C4-2B (cell line): ENCODE data around the gene FBXW2.
"Not testable (repeated sequence)": the region's sequence is repeated elsewhere in the genome, so short reads cannot be mapped to it uniquely, and the experiment has no call there.

Source experiments
- H3K27ac ChIP-seq: fragments of 450-650 bp; 2 replicates; pipeline ENCODE4 v1.5.1; 2017
- CTCF ChIP-seq: fragments of 450-650 bp; conservative IDR thresholded peaks from 2 replicates; pipeline ENCODE4 v1.5.1; 2017; ENCODE audit warnings: mild to moderate bottlenecking
- ZFX ChIP-seq: fragments of 450-650 bp; IDR thresholded peaks from 2 replicates; pipeline ENCODE4 v1.6.1; 2017

Gene FBXW2

GRCh38 chr9:120830151-120830550, 36.9 kb upstream of the FBXW2 start:
- no peak overlapping the region for H3K27ac ChIP-seq
- no peak for TF ChIP-seq CTCF
- TF ChIP-seq ZFX = no peak

GRCh38 chr9:120829650-120830049, 36.4 kb upstream of the FBXW2 start:
- TF ChIP-seq ZFX (no peak), CTCF (no peak)
- H3K27ac ChIP-seq = no peak overlapping the region

GRCh38 chr9:120820095-120820494, 26.9 kb upstream of the FBXW2 start:
- H3K27ac ChIP-seq = peak overlapping the region; percentile 30; the same call in 1 of the 2 replicates
- TF ChIP-seq ZFX (no peak), CTCF (no peak)

- TF ChIP-seq ZFX (no peak), CTCF (no peak)
- H3K27ac ChIP-seq = no peak overlapping the region
Observed at GRCh38 chr9:120818595-120818994, 25.4 kb upstream of the FBXW2 start.

GRCh38 chr9:120815075-120815474, 21.9 kb upstream of the FBXW2 start:
- TF ChIP-seq CTCF (no peak), ZFX (no peak)
- H3K27ac ChIP-seq = no peak overlapping the region

GRCh38 chr9:120808931-120809330, 15.7 kb upstream of the FBXW2 start:
- H3K27ac ChIP-seq = no peak overlapping the region
- no peak for TF ChIP-seq ZFX
- no peak for TF ChIP-seq CTCF

- H3K27ac ChIP-seq = no peak overlapping the region
- TF ChIP-seq ZFX = no peak
- TF ChIP-seq CTCF = no peak
Observed at GRCh38 chr9:120807607-120808379, 14.6 kb upstream of the FBXW2 start.

GRCh38 chr9:120804784-120805363, 11.7 kb upstream of the FBXW2 start:
- H3K27ac ChIP-seq = not testable (repeated sequence)
